Measurements from ENCODE around the gene PLCB1. TPM values are rescaled to one million over a fixed set of nuclear protein-coding genes. Genes with fewer than 3 reads are reported as not detected.
"Not testable (repeated sequence)": the region's sequence is repeated elsewhere in the genome, so short reads cannot be mapped to it uniquely, and the experiment has no call there.

PLCB1 gene
- total RNA-seq, 1 donor from 2014 or later: 7.3 TPM

DNA sequence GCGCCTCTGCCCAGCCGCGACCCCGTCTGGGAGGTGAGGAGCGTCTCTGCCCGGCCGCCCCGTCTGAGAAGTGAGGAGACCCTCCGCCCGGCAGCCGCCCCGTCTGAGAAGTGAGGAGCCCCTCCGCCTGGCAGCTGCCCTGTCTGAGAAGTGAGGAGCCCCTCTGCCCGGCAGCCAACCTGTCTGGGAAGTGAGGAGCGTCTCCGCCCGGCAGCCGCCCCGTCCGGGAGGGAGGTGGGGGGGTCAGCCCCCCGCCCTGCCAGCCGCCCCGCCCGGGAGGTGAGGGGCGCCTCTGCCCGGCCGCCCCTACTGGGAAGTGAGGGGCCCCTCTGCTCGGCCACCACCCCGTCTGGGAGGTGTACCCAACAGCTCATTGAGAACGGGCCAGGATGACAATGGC is 512.4 kb downstream of the PLCB1 start:
- intact Hi-C loops (cut with DNase I); DNase-seq (ENCODE audit: low spot score): not testable (repeated sequence)

GRCh38 chr20:8645326-8645725 is 513.3 kb downstream of the PLCB1 start:
- intact Hi-C loops (cut with DNase I): loop anchor here (5.0 kb wide), 1 partner anchor 98 kb away; no protein-coding TSS in a partner anchor
- no peak for DNase-seq (ENCODE audit: low spot score)

DNA sequence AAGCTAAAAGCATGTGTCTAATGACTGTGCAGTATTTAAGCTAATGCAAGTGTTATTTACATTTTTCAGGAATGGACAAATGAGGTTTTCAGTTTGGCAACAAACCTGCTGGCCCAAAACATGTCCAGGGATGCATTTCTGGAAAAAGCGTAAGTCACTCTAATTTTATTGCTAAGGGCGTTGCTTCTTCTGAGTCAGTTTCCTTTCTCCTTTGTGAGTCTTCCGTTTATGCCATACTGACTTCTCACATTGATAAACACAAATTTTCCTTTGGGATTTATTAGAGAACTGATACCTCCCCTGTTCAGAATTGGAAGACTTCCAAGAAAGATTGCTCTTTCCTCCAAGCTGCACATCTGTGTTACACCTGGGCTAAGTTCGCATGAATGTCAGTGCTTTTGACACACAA is 514.0 kb downstream of the PLCB1 start:
- intact Hi-C loops (cut with DNase I): loop anchor here (5.0 kb wide), 1 partner anchor 99 kb away; no protein-coding TSS in a partner anchor
- DNase-seq (ENCODE audit: low spot score): no peak

DNA sequence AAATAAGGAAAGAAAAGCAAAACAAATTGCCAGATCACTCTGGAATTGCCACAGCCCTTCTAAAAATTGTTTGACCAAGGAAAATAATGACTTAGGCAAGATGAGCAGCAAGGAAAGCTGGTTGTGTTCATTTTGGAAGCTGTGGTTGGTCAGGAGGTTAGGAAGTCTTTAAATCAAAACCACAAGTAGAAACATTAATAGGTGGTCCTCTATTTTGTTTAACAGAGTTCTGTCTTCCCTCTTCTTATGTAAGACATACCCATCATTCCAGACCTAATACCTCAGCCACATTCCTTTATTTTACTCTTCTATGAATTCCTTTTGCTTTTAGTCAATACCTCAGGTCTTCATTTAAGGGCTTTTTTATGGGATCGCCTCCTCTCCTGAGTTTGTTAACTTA is 514.6 kb downstream of the PLCB1 start:
- intact Hi-C loops (cut with DNase I): loop anchor here (5.0 kb wide), 1 partner anchor 99 kb away; no protein-coding TSS in a partner anchor
- DNase-seq (ENCODE audit: low spot score): no peak

DNA sequence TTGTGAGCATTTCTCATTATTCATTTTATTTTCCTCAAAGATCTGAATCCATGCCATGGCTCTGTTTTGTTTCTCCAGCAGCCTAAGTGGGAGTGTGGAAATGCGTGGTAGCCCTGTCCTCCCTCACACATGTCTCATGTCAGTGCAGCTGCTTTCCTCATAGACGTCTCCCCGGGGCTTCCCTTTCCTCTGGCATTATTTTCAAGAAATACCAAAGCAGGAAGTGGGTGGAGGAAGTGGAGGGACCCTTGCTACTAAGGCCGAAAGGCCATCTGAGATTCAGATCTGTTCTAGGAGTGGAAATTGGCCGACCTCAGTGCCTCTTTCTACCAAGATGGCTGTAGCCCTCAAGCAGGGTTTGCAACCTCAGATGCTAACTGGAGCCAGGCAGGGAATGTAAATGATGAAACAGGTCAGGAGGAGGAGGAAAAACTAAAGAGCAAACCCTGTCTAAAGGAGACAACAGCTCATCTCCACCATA is 515.9 kb downstream of the PLCB1 start:
- intact Hi-C loops (cut with DNase I): loop anchor here (5.0 kb wide), 1 partner anchor 101 kb away; no protein-coding TSS in a partner anchor
- no peak for DNase-seq (ENCODE audit: low spot score)

DNA sequence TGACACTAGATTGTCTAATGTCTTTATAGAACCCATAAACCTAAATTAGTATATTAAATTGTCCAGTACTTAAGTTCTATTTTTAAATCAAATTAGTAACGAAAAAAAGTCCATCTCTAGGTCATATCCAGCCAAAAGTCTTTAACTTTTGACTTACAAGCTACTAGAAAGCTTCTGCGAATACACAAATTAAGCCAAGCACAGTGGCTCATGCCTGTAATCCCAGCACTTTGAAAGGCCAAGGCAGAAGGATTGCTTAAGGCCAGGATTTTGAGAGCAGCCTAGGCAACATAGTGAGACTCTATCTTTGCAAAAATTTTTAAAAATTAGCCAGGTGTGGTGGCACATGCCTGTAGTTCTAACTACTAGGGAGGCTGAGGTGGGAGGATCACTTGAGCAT is 516.4 kb downstream of the PLCB1 start:
- intact Hi-C loops (cut with DNase I): loop anchor here (5.0 kb wide), 1 partner anchor 101 kb away; no protein-coding TSS in a partner anchor
- no peak for DNase-seq (ENCODE audit: low spot score)

GRCh38 chr20:8652396-8652795 is 520.3 kb downstream of the PLCB1 start:
- intact Hi-C loops (cut with DNase I): loop anchor here (10.0 kb wide), 1 partner anchor 518 kb away; the partner anchor contains the start of gene PLCB1
- DNase-seq (ENCODE audit: low spot score): no peak

GRCh38 chr20:8654486-8654885 is 522.4 kb downstream of the PLCB1 start:
- no peak for DNase-seq (ENCODE audit: low spot score)
- intact Hi-C loops (cut with DNase I): loop anchor here (10.0 kb wide), 1 partner anchor 520 kb away; the partner anchor contains the start of gene PLCB1

DNA sequence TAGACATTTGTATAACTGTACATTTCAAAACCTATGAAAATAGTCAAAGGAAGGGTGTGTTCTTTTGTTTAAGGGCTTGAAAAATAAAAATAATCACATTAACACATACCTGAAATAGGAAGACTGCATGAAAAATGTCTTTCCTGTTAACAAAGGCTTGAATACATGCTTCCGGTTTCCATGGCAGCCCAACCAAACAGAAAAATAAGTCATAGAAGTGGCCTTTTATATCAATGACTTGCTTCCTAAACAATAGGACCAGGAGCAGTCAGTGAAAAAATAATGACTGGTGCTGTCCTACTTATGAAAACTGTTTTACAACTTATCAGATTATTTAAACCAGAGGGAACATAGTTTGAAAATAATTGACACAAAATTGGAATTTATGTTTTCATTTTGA is 524.3 kb downstream of the PLCB1 start:
- intact Hi-C loops (cut with DNase I): loop anchor here (10.0 kb wide), 1 partner anchor 522 kb away; the partner anchor contains the start of gene PLCB1
- DNase-seq (ENCODE audit: low spot score): no peak

DNA sequence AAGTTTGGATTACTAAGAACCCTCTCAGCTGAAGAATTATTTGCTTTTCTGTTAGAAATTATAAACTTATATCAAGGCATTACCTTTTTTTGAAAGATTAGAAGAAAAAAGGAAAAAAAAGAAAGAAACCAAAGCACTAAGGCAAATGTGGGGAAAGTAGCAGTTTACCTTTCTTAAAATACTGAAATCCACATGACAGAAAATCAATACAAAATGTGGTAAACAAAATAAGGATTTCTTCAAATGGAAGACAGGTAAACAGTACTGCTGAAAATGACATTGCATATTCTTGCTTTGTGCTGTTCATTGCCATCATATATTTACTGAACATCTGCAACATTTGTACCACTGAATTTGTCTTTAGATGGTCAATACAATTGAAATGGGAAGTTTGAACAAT is 525.6 kb downstream of the PLCB1 start:
- intact Hi-C loops (cut with DNase I): loop anchor here (10.0 kb wide), 1 partner anchor 523 kb away; the partner anchor contains the start of gene PLCB1
- no peak for DNase-seq (ENCODE audit: low spot score)

- no peak for DNase-seq (ENCODE audit: low spot score)
- intact Hi-C loops (cut with DNase I): loop anchor here (10.0 kb wide), 1 partner anchor 523 kb away; the partner anchor contains the start of gene PLCB1
Observed at GRCh38 chr20:8658103-8658502, 526.0 kb downstream of the PLCB1 start.

DNA sequence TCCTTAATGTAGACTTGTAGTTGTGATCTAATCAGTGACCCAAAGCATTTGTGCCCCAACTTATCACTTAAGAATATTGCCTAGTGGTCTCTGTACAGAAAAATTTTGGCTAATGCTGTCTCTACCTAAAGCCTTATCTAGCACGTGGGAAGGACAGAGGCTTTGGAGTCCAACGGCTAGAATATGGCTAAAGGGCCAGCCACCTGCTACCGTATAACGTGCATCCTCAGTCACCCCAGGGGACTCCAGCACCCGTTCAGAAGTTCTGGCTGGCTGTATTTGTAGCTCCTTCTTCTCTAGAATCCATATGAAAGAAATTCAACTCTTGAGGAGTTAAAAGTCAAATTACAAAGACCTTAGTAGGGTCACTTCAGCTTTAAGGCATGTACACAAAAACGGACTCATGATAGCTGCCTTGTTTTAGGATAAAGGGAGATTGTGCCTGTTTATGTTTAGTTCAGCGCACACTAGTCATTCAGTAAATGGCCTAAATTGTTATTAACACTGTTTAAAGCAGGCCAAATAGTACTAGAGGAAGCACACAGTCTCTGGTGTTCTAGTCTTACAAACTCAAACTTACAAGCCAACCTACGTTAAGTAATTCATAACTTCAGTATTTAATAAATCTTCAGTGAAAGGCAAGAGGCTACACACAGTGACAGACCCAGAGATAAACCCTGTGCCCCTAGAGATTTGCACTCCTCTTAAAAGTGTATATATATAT is 529.3 kb downstream of the PLCB1 start:
- DNase-seq (ENCODE audit: low spot score): no peak
- intact Hi-C loops (cut with DNase I): no loop called here

GRCh38 chr20:8662433-8662954 is 530.4 kb downstream of the PLCB1 start:
- DNase-seq (ENCODE audit: low spot score): no peak
- intact Hi-C loops (cut with DNase I): no loop called here

DNA sequence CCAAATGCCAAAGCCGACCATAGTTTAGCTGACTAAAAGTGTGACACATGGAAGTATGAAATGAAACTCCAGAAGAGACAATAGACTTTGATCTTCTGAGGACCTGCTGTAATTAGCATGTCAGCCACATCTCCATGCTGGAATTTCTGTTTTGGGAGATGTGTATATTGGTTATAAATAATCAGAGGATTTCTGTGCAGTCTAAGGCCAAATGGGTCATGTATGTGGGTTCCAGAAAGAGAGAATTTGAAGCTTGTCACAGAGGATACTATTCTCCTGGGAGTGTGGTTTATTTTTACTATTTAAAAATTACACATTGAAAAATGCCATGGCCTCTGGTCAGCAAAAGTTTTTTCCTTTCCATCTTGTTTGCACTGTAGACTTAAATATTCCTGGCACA is 531.4 kb downstream of the PLCB1 start:
- intact Hi-C loops (cut with DNase I): no loop called here

DNA sequence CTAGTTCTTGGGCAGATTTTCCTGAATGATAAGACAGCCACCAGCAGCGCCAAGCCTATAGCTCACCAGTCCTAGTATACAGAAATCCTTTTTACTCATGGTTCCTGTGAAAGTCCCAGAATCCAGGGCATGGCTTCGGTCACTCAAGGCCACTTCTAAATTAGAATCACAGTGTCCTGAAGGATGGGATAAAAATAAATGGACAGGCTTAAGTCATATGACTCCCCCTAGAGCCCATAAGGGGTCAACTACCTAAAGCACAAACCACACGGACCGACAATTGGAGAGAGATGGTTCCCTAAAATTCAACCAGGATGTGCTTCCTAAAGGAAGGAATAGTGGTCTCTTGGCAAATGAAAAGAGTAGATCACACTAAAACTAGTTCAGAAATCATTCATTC is 532.7 kb downstream of the PLCB1 start:
- DNase-seq (ENCODE audit: low spot score): no peak
- intact Hi-C loops (cut with DNase I): no loop called here

More for the DNA sequence above, 531.4 kb downstream of the PLCB1 start:
- DNase-seq (ENCODE audit: low spot score): no peak

DNA sequence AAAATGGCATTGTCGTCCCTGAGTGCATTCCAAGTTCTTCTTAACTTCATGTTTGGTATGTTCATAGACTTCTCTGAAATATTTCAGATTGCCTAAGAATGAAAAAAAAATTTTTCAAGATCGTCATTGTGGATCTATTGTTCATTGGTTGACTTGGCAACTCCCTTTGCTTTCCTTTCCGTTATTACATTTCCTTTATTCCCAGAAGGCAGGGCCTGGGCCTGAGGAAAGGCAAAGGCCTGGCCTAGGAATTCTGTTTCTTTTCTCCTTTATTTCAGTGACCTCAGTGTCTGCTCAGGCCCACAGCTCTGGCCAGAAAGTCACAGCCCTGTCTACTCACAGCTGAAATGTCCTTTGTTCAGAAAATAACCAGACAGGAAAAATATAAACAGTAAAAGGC is 535.2 kb downstream of the PLCB1 start:
- DNase-seq (ENCODE audit: low spot score): no peak
- intact Hi-C loops (cut with DNase I): no loop called here

- intact Hi-C loops (cut with DNase I): no loop called here
Observed at GRCh38 chr20:8670207-8670892, 538.3 kb downstream of the PLCB1 start.

DNA sequence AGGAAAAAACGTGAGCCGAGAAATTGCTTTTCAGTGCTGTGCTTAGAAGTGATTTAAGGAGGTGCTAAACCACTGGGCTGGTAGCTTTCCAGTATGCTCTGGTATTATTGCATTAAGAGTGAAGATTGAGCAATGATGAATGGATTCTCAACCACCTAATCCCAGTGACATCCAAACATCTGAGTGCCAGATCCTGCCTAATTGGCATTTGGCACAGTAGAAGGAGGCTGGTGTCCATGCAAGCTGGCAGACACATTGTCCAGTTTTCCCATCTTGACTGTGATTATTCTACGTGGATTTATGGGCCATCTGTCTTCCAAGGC is 538.8 kb downstream of the PLCB1 start:
- no peak for DNase-seq (ENCODE audit: low spot score)
- intact Hi-C loops (cut with DNase I): no loop called here

More at GRCh38 chr20:8670207-8670892, 538.3 kb downstream of the PLCB1 start:
- DNase-seq (ENCODE audit: low spot score): no peak

DNA sequence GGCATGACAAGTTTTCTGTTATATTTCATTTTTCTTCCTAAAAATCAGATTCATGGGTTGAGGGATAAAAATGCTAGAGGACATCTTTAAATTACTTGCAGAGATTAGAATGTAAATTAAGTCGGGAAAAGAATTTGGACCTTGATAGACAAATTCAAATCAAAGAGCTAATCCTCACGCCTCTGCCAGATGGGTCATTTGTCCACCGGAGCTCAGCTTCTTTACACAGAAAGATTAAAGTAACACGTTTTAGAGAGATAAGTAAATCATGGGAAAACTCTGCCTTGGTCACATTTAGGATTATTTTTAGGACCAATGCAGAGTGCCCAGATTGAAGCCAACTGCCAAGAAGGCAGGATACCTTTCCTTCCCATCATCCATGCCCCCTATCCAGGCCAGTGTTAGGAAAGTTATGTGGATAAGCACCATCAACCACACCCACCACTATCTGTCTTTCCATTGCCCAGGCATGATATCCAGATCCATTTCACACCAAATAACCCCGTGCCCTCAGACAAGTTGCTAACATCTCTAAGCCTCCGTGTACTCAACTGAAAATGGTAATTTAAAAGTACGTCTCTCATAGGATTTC is 539.4 kb downstream of the PLCB1 start:
- intact Hi-C loops (cut with DNase I): no loop called here
- DNase-seq (ENCODE audit: low spot score): no peak

GRCh38 chr20:8673116-8673515 is 541.0 kb downstream of the PLCB1 start:
- intact Hi-C loops (cut with DNase I): no loop called here
- no peak for DNase-seq (ENCODE audit: low spot score)

Data from cardiac septum (tissue), 1 donor.